Effector memory CD8-positive, alpha-beta T cell (primary cell): Measurements from ENCODE around the gene UBASH3A.

Experiments used
- ATAC-seq: fragments of 150-1000 bp; cut with Tn5 transposase; replicated peaks from 2 replicates; pipeline ENCODE4 v1.10.0; 2021; ENCODE audit warnings: mild to moderate bottlenecking, moderate library complexity
- DNase-seq, 3 experiments: peaks; one replicate each; pipeline ENCODE4 v3.0.0; 2021
- H3K27ac Mint-ChIP-seq, 2 donors: one replicate each; pipeline ENCODE4 v1.8.0; 2022; ENCODE audit warnings: mild to moderate bottlenecking in 2 of 2, mixed read lengths in 2 of 2, moderate library complexity in 2 of 2
- H3K27me3 Mint-ChIP-seq, 2 donors: one replicate each; pipeline ENCODE4 v1.8.0; 2022; ENCODE audit warnings: mixed read lengths in 2 of 2
- H3K36me3 Mint-ChIP-seq: one replicate; pipeline ENCODE4 v1.8.0; 2022; ENCODE audit warnings: mild to moderate bottlenecking, moderate library complexity, mixed read lengths; ENCODE audit not compliant: insufficient read depth
- H3K4me1 Mint-ChIP-seq, 2 donors: one replicate each; pipeline ENCODE4 v1.8.0; 2022; ENCODE audit warnings: low read depth in 2 of 2, mixed read lengths in 2 of 2
- H3K4me3 Mint-ChIP-seq, 2 donors: one replicate each; pipeline ENCODE4 v1.8.0; 2022; ENCODE audit warnings: mild to moderate bottlenecking in 2 of 2, mixed read lengths in 2 of 2, moderate library complexity in 2 of 2
- H3K9me3 Mint-ChIP-seq, 2 donors: one replicate each; pipeline ENCODE4 v1.8.0; 2022; ENCODE audit warnings: mixed read lengths in 2 of 2

UBASH3A gene

GRCh38 chr21:42377211-42377950 is 26.3 kb upstream of the UBASH3A start:
- ATAC-seq (no peak), DNase-seq (no peak)
- Mint-ChIP-seq H3K27me3 (no peaks in the 10 kb centered on the region), H3K36me3 (peaks cover 7% of the 10 kb centered on the region), H3K27ac (peak overlapping the region in 1 of 2 donors; percentile 61), H3K4me1 (peaks cover 0 to 2% of the 10 kb centered on the region in 2 donors), H3K9me3 (no peaks in the 10 kb centered on the region), H3K4me3 (no peak overlapping the region)

GRCh38 chr21:42377951-42378340 is 25.8 kb upstream of the UBASH3A start:
- H3K9me3 Mint-ChIP-seq: peaks cover 0 to 1% of the 10 kb centered on the region in 2 donors
- ATAC-seq (no peak), DNase-seq (no peak)
- no peak overlapping the region for H3K27ac Mint-ChIP-seq
- H3K4me1 Mint-ChIP-seq: peaks cover 0 to 2% of the 10 kb centered on the region in 2 donors
- H3K27me3 Mint-ChIP-seq: no peaks in the 10 kb centered on the region
- no peak overlapping the region for H3K4me3 Mint-ChIP-seq
- peaks cover 7% of the 10 kb centered on the region for H3K36me3 Mint-ChIP-seq

- no peak overlapping the region for H3K27ac Mint-ChIP-seq
- peaks cover 7% of the 10 kb centered on the region for H3K36me3 Mint-ChIP-seq
- no peaks in the 10 kb centered on the region for H3K27me3 Mint-ChIP-seq
- DNase-seq (no peak), ATAC-seq (no peak)
- H3K4me1 Mint-ChIP-seq: peaks cover 0 to 2% of the 10 kb centered on the region in 2 donors
- H3K4me3 Mint-ChIP-seq: no peak overlapping the region
- peaks cover 0 to 1% of the 10 kb centered on the region in 2 donors for H3K9me3 Mint-ChIP-seq
These were observed 25.3 kb upstream of the UBASH3A start for GRCh38 chr21:42378418-42378817.

GRCh38 chr21:42379426-42380215 is 24.1 kb upstream of the UBASH3A start:
- ATAC-seq (no peak), DNase-seq (no peak)
- peaks cover 0 to 2% of the 10 kb centered on the region in 2 donors for H3K4me1 Mint-ChIP-seq
- H3K27ac Mint-ChIP-seq: no peak overlapping the region
- H3K9me3 Mint-ChIP-seq: peaks cover 0 to 1% of the 10 kb centered on the region in 2 donors
- H3K36me3 Mint-ChIP-seq: peaks cover 7% of the 10 kb centered on the region
- H3K4me3 Mint-ChIP-seq: no peak overlapping the region
- no peaks in the 10 kb centered on the region for H3K27me3 Mint-ChIP-seq

GRCh38 chr21:42381347-42381984 is 22.2 kb upstream of the UBASH3A start:
- Mint-ChIP-seq H3K27ac (no peak overlapping the region), H3K4me1 (peaks cover 6 to 7% of the 10 kb centered on the region in 2 donors), H3K36me3 (peaks cover 7% of the 10 kb centered on the region), H3K4me3 (no peak overlapping the region), H3K9me3 (peaks cover 0 to 1% of the 10 kb centered on the region in 2 donors), H3K27me3 (no peaks in the 10 kb centered on the region)
- DNase-seq (peak in 1 of 3 experiments; percentile 15), ATAC-seq (no peak)

- H3K9me3 Mint-ChIP-seq: peaks cover 0 to 1% of the 10 kb centered on the region in 2 donors
- peaks cover 6 to 14% of the 10 kb centered on the region in 2 donors for H3K4me1 Mint-ChIP-seq
- H3K27ac Mint-ChIP-seq: no peak overlapping the region
- no peak overlapping the region for H3K4me3 Mint-ChIP-seq
- H3K27me3 Mint-ChIP-seq: no peaks in the 10 kb centered on the region
- ATAC-seq (no peak), DNase-seq (no peak)
- peaks cover 7% of the 10 kb centered on the region for H3K36me3 Mint-ChIP-seq
These were observed 20.8 kb upstream of the UBASH3A start for GRCh38 chr21:42382915-42383314.

- H3K4me1 Mint-ChIP-seq: peaks cover 6 to 16% of the 10 kb centered on the region in 2 donors
- H3K36me3 Mint-ChIP-seq: peaks cover 7% of the 10 kb centered on the region
- H3K4me3 Mint-ChIP-seq: no peak overlapping the region
- no peak for DNase-seq
- no peaks in the 10 kb centered on the region for H3K27me3 Mint-ChIP-seq
- ATAC-seq: no peak
- no peak overlapping the region for H3K27ac Mint-ChIP-seq
- peaks cover 0 to 1% of the 10 kb centered on the region in 2 donors for H3K9me3 Mint-ChIP-seq
These were observed 20.4 kb upstream of the UBASH3A start for GRCh38 chr21:42383331-42383730.

- no peak for ATAC-seq
- H3K36me3 Mint-ChIP-seq: peaks cover 7% of the 10 kb centered on the region
These were observed 19.4 kb upstream of the UBASH3A start for GRCh38 chr21:42384156-42384945.

GRCh38 chr21:42384989-42385388 is 18.7 kb upstream of the UBASH3A start:
- Mint-ChIP-seq H3K9me3 (peaks cover 0 to 1% of the 10 kb centered on the region in 2 donors), H3K27ac (peak overlapping the region; percentile 67 to 78), H3K4me1 (peaks cover 6 to 26% of the 10 kb centered on the region in 2 donors), H3K36me3 (peaks cover 7% of the 10 kb centered on the region), H3K27me3 (no peaks in the 10 kb centered on the region), H3K4me3 (peak overlapping the region in 1 of 2 donors; percentile 7)
- no peak for DNase-seq
- ATAC-seq: no peak

More at GRCh38 chr21:42384156-42384945, 19.4 kb upstream of the UBASH3A start:
- Mint-ChIP-seq H3K27me3 (no peaks in the 10 kb centered on the region), H3K4me3 (no peak overlapping the region), H3K4me1 (peaks cover 6 to 23% of the 10 kb centered on the region in 2 donors), H3K9me3 (peaks cover 0 to 1% of the 10 kb centered on the region in 2 donors), H3K27ac (peak overlapping the region in 1 of 2 donors; percentile 67)
- no peak for DNase-seq

- Mint-ChIP-seq H3K36me3 (peaks cover 7% of the 10 kb centered on the region), H3K9me3 (peaks cover 0 to 1% of the 10 kb centered on the region in 2 donors), H3K27me3 (no peaks in the 10 kb centered on the region), H3K4me1 (peaks cover 6 to 28% of the 10 kb centered on the region in 2 donors), H3K4me3 (no peak overlapping the region), H3K27ac (peak overlapping the region in 1 of 2 donors; percentile 78)
- DNase-seq (no peak), ATAC-seq (no peak)
These were observed 18.1 kb upstream of the UBASH3A start for GRCh38 chr21:42385619-42386018.

- ATAC-seq (no peak), DNase-seq (no peak)
- no peaks in the 10 kb centered on the region for H3K27me3 Mint-ChIP-seq
- H3K4me3 Mint-ChIP-seq: no peak overlapping the region
- H3K4me1 Mint-ChIP-seq: peaks cover 6 to 28% of the 10 kb centered on the region in 2 donors
- H3K9me3 Mint-ChIP-seq: peaks cover 0 to 1% of the 10 kb centered on the region in 2 donors
- peaks cover 7% of the 10 kb centered on the region for H3K36me3 Mint-ChIP-seq
- H3K27ac Mint-ChIP-seq: no peak overlapping the region
These were observed 17.6 kb upstream of the UBASH3A start for GRCh38 chr21:42386034-42386591.

GRCh38 chr21:42387164-42387563 is 16.5 kb upstream of the UBASH3A start:
- ATAC-seq (no peak), DNase-seq (no peak)
- peak overlapping the region; percentile 6 to 47 for H3K27ac Mint-ChIP-seq
- peaks cover 0 to 1% of the 10 kb centered on the region in 2 donors for H3K9me3 Mint-ChIP-seq
- no peak overlapping the region for H3K4me3 Mint-ChIP-seq
- peaks cover under 1% of the 10 kb centered on the region for H3K36me3 Mint-ChIP-seq
- peaks cover 10 to 28% of the 10 kb centered on the region in 2 donors for H3K4me1 Mint-ChIP-seq
- H3K27me3 Mint-ChIP-seq: no peaks in the 10 kb centered on the region
